Measurements from ENCODE around the gene MIA3.

DNA sequence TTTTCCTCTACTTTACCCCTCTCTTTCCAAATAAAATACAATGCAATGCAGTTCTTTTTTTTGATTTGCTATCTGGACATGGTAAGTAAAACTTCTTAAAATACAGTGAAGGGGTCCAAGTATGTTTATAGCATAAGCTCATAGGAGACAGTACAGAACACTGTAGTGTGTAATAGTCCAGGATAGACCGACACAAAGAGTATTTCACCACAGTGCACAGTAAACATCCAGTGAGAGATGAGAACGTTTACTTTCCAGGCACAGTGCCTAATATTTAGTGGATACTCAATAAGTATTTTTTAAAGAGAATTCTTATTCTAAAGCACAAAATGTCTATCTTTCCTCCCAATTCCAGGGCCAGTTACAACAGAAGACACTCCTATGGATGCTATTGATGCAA is 14.9 kb downstream of the MIA3 start:
- no peak for TF ChIP-seq CTCF (conservative IDR thresholded peaks at IDR 0.05; ENCODE audit: low read depth, low read length)
- no peak for TF ChIP-seq EZH2 (IDR thresholded peaks at IDR 0.05; ENCODE audit: borderline replicate concordance, low read depth, low read length, poor library complexity, severe bottlenecking)
